Astrocyte (in vitro differentiated cells and primary cell): ENCODE measurements around the gene NFATC1. TPM values are rescaled to one million over a fixed set of nuclear protein-coding genes. Genes with fewer than 3 reads are reported as not detected.

ENCODE experiments used
- DNase-seq: peaks from one replicate; pipeline ENCODE4 v3.0.0-alpha.2; 2010; ENCODE audit warnings: low read depth
- FAIRE-seq: peaks from 2 replicates; lab custom pipeline; 2011; peaks lifted over from hg19 to GRCh38; lab: Jason Lieb, UNC
- H2AFZ ChIP-seq: 2 replicates; pipeline ENCODE4 v1.6.0; 2012; ENCODE audit warnings: low read depth, low read length, inconsistent platforms
- H3K27ac ChIP-seq: 2 replicates; pipeline ENCODE4 v1.5.1; 2011; ENCODE audit warnings: low read depth, low read length, inconsistent platforms
- H3K27me3 ChIP-seq: 2 replicates; pipeline ENCODE4 v1.6.0; 2011; ENCODE audit warnings: low read length, inconsistent platforms; ENCODE audit not compliant: insufficient read depth
- H3K36me3 ChIP-seq: 2 replicates; pipeline ENCODE4 v1.5.1; 2011; ENCODE audit warnings: low read length, inconsistent platforms; ENCODE audit not compliant: insufficient read depth
- H3K4me1 ChIP-seq: 2 replicates; pipeline ENCODE4 v1.5.1; 2011; ENCODE audit warnings: low read length, inconsistent platforms; ENCODE audit not compliant: insufficient read depth
- H3K4me2 ChIP-seq: 2 replicates; pipeline ENCODE4 v1.6.0; 2012; ENCODE audit warnings: low read length, inconsistent platforms
- H3K4me3 ChIP-seq: 2 replicates; pipeline ENCODE4 v1.5.1; 2011; ENCODE audit warnings: low read depth, mild to moderate bottlenecking, low read length, inconsistent platforms; ENCODE audit not compliant: insufficient read depth
- H3K79me2 ChIP-seq: 2 replicates; pipeline ENCODE4 v1.6.0; 2012; ENCODE audit warnings: mild to moderate bottlenecking, low read length, inconsistent platforms; ENCODE audit not compliant: insufficient read depth
- H3K9ac ChIP-seq: 2 replicates; pipeline ENCODE4 v1.6.0; 2012; ENCODE audit warnings: mild to moderate bottlenecking, low read length, inconsistent platforms
- H3K9me3 ChIP-seq: 2 replicates; pipeline ENCODE4 v1.5.1; 2012; ENCODE audit warnings: low read depth, mild to moderate bottlenecking, low read length, inconsistent platforms; ENCODE audit not compliant: insufficient read depth
- H4K20me1 ChIP-seq: 2 replicates; pipeline ENCODE4 v1.6.0; 2012; ENCODE audit warnings: low read length, inconsistent platforms; ENCODE audit not compliant: insufficient read depth
- H3K27ac Mint-ChIP-seq: one replicate; pipeline ENCODE4 v1.8.0; 2021; ENCODE audit warnings: mild to moderate bottlenecking, mixed read lengths; ENCODE audit not compliant: unreplicated experiment
- H3K27me3 Mint-ChIP-seq: one replicate; pipeline ENCODE4 v1.8.0; 2021; ENCODE audit warnings: low read depth, mixed read lengths; ENCODE audit not compliant: unreplicated experiment
- H3K36me3 Mint-ChIP-seq: one replicate; pipeline ENCODE4 v1.8.0; 2021; ENCODE audit warnings: low read depth, mixed read lengths; ENCODE audit not compliant: unreplicated experiment
- H3K4me1 Mint-ChIP-seq: one replicate; pipeline ENCODE4 v1.8.0; 2021; ENCODE audit warnings: low read depth, mixed read lengths; ENCODE audit not compliant: unreplicated experiment
- H3K4me3 Mint-ChIP-seq: one replicate; pipeline ENCODE4 v1.8.0; 2021; ENCODE audit warnings: mild to moderate bottlenecking, moderate library complexity, mixed read lengths; ENCODE audit not compliant: unreplicated experiment
- H3K9me3 Mint-ChIP-seq: one replicate; pipeline ENCODE4 v1.8.0; 2021; ENCODE audit warnings: mild to moderate bottlenecking, mixed read lengths; ENCODE audit not compliant: unreplicated experiment
- EZH2 ChIP-seq: IDR thresholded peaks from 2 replicates; pipeline ENCODE4 v1.6.1; 2012; ENCODE audit warnings: mild to moderate bottlenecking, low read length, inconsistent platforms; ENCODE audit not compliant: insufficient read depth
- total RNA-seq: library from RNA; stranded (reverse); gene quantifications from 2 replicates; pipeline ENCODE4 v1.2.1, GENCODE V29; 2021
- TF ChIP-seq, protein P1 (sequence below): IDR thresholded peaks from 2 replicates; pipeline ENCODE4 v1.5.1; 2011; ENCODE audit warnings: low read depth, mild to moderate bottlenecking, inconsistent platforms, low read length, moderate library complexity; ENCODE audit not compliant: insufficient read depth

NFATC1 gene
- total RNA-seq, 1 donor from 2014 or later = 11.0 TPM

DNA sequence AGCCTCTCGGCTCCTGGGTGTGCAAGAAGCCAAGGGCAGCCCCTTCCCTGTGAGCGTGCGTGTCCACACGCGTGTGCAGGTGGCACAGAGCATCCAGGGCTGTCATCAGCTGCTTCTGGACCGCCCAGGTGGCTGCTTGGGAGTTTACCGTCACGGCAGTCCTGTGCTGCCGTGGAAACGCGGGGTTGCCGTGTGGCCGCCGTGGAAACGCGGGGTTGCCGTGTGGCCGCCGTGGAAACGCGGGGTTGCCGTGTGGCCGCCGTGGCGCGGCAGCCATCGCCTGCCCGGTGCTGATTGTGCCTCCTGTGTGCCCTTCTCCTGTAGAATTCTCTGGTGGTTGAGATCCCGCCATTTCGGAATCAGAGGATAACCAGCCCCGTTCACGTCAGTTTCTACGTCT lies 71.4 kb downstream of the NFATC1 start:
- FAIRE-seq (no peak), DNase-seq (no peak)
- Mint-ChIP-seq H3K4me1 (peaks cover 10% of the 10 kb centered on the region), H3K27me3 (peaks cover 6% of the 10 kb centered on the region), H3K27ac (no peak overlapping the region), H3K9me3 (peaks cover 1% of the 10 kb centered on the region), H3K36me3 (peaks cover 9% of the 10 kb centered on the region), H3K4me3 (no peak overlapping the region)
- Histone ChIP-seq H3K4me1 (peaks cover 4% of the 10 kb centered on the region), H3K4me2 (no peak overlapping the region), H3K9ac (no peak overlapping the region), H2AFZ (no peak overlapping the region), H3K9me3 (no peaks in the 10 kb centered on the region), H3K27ac (no peak overlapping the region), H3K79me2 (no peaks in the 10 kb centered on the region), H3K4me3 (no peak overlapping the region), H4K20me1 (no peaks in the 10 kb centered on the region), H3K27me3 (peaks cover 6% of the 10 kb centered on the region), H3K36me3 (no peaks in the 10 kb centered on the region)
- TF ChIP-seq EZH2 = no peak
- TF ChIP-seq, protein P1, sequence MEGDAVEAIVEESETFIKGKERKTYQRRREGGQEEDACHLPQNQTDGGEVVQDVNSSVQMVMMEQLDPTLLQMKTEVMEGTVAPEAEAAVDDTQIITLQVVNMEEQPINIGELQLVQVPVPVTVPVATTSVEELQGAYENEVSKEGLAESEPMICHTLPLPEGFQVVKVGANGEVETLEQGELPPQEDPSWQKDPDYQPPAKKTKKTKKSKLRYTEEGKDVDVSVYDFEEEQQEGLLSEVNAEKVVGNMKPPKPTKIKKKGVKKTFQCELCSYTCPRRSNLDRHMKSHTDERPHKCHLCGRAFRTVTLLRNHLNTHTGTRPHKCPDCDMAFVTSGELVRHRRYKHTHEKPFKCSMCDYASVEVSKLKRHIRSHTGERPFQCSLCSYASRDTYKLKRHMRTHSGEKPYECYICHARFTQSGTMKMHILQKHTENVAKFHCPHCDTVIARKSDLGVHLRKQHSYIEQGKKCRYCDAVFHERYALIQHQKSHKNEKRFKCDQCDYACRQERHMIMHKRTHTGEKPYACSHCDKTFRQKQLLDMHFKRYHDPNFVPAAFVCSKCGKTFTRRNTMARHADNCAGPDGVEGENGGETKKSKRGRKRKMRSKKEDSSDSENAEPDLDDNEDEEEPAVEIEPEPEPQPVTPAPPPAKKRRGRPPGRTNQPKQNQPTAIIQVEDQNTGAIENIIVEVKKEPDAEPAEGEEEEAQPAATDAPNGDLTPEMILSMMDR = no peak

DNA sequence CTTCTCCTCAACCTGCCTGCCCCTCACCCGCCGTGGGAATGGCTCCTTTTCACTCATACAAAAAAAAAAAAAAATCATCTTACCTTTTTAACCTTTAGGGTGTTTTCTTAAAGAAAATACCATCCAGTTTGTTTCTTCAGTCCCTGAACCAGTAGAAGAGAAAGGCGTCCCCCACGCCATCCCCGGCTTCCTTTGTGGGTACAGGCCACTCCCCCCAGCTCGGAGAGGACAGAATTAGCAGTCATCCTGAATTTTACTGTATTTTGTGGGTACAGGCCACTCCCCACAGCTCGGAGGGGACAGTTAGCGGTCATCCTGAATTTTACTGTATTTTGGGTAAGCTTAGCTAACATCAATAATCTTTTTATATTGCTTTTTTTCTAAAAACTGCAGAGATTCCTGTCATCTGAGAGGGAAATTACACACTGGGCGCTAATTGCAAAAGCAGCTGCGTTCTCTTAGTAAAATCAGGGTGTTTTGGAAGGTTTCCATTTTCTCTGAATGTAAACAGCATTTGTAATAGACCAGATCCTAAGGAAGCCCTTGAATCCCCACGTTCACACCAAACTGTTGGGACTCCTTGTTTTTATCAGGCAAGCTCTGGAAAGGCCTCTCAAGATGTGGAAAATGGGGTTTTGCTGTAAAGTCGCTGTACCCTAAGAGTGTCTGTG lies 72.5 kb downstream of the NFATC1 start:
- peaks cover 4% of the 10 kb centered on the region for H3K4me1 ChIP-seq
- no peak overlapping the region for H2AFZ ChIP-seq
- H3K4me2 ChIP-seq = no peak overlapping the region
- H3K27ac ChIP-seq = no peak overlapping the region
- Mint-ChIP-seq H3K36me3 (peaks cover 9% of the 10 kb centered on the region), H3K9me3 (no peaks in the 10 kb centered on the region), H3K27me3 (peaks cover 10% of the 10 kb centered on the region), H3K4me3 (no peak overlapping the region), H3K27ac (no peak overlapping the region), H3K4me1 (peaks cover 9% of the 10 kb centered on the region)
- H3K4me3 ChIP-seq = no peak overlapping the region
- no peak for TF ChIP-seq EZH2
- TF ChIP-seq, protein P1 = no peak
- FAIRE-seq (no peak), DNase-seq (no peak)
- no peaks in the 10 kb centered on the region for H3K36me3 ChIP-seq
- H3K9ac ChIP-seq = no peak overlapping the region
- H3K27me3 ChIP-seq = peaks cover 6% of the 10 kb centered on the region
- H4K20me1 ChIP-seq = no peaks in the 10 kb centered on the region
- no peaks in the 10 kb centered on the region for H3K79me2 ChIP-seq
- no peaks in the 10 kb centered on the region for H3K9me3 ChIP-seq

DNA sequence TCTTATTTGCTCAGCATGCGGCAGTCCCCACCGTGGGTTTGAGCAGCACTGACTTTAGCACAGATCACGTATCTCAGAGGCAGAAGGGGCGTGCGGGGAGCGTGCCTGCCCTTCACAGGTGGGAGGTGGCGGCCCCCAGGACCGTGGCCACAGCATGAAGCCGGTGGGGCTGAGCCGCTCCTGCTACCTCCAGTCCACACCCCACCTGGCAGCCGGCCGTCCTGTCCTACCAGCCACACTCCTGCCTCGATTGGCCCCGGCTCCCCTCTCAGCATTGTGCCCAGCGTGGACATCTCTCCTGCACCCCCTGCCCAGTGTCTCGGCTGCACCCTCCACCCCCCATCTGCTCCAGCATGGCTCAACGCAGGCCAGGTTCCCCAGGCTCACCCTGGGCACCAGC lies 73.6 kb downstream of the NFATC1 start:
- no peaks in the 10 kb centered on the region for H3K9me3 ChIP-seq
- H3K9ac ChIP-seq = no peak overlapping the region
- peaks cover 6% of the 10 kb centered on the region for H3K27me3 ChIP-seq
- H3K27me3 Mint-ChIP-seq = peaks cover 10% of the 10 kb centered on the region
- DNase-seq (no peak), FAIRE-seq (no peak)
- H3K79me2 ChIP-seq = no peaks in the 10 kb centered on the region
- no peaks in the 10 kb centered on the region for H4K20me1 ChIP-seq
- peaks cover 4% of the 10 kb centered on the region for H3K4me1 ChIP-seq
- H3K36me3 ChIP-seq = no peaks in the 10 kb centered on the region
- H3K9me3 Mint-ChIP-seq = no peaks in the 10 kb centered on the region
- peaks cover 9% of the 10 kb centered on the region for H3K4me1 Mint-ChIP-seq
- H3K27ac ChIP-seq = no peak overlapping the region
- no peak overlapping the region for H3K4me2 ChIP-seq
- H3K4me3 Mint-ChIP-seq = no peak overlapping the region
- H3K36me3 Mint-ChIP-seq = peaks cover 9% of the 10 kb centered on the region
- TF ChIP-seq, protein P1 = no peak
- no peak for TF ChIP-seq EZH2
- no peak overlapping the region for H3K4me3 ChIP-seq
- H2AFZ ChIP-seq = no peak overlapping the region
- no peak overlapping the region for H3K27ac Mint-ChIP-seq
